T follicular helper cell (primary cell): Measurements from ENCODE around the gene SLC7A11.

ENCODE experiments used
- DNase-seq: peaks from one replicate; pipeline ENCODE4 v3.0.0-alpha.2; 2020; ENCODE audit warnings: low read depth

SLC7A11 gene

GRCh38 chr4:138162259-138162658 is 79.9 kb downstream of the SLC7A11 start:
- no peak for DNase-seq

- no peak for DNase-seq
These were observed 80.8 kb downstream of the SLC7A11 start for GRCh38 chr4:138161351-138161750.

DNA sequence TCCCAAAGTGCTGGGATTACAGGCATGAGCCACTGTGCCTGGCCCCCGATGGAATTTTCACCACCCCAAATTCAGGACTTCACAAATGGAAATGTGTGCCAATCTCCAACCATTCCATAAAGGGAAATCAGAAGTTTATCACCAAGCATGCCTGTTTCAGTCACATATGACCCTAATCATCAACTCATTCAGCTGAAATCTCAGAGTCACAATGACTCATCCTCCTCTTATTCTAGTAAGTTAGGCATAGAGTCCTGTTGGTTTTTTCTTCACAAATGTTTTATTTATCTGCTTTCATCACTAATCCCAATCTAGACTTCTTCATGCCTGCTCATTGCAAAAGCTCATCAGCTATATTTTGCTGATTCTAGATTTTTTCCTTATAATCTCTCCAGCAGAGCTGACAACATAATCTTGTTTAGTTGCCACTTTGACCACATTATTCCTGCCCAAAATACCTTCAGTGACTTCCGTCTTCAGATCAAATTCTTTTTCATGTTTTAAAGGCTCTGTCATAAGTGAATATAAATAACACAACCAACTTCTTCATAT is 83.3 kb downstream of the SLC7A11 start:
- no peak for DNase-seq

DNA sequence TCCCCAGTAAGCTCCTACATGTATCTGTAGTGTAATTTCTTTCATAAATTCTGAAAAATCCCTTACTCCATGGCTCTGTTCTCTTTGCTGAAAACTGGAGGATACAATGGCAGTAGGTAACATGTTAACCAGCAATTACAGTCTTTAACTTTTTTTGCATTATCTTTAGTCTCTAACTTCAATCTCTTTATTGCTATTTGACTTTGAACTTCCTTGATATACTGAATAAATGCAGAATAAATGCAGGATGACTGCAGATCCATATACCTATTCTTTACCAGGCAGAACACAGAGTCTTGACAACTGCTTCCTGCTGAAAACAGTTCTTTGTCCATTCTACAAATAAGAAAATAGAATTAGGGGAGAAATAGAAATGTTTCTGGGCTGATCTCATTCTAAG is 101.3 kb downstream of the SLC7A11 start:
- no peak for DNase-seq

DNA sequence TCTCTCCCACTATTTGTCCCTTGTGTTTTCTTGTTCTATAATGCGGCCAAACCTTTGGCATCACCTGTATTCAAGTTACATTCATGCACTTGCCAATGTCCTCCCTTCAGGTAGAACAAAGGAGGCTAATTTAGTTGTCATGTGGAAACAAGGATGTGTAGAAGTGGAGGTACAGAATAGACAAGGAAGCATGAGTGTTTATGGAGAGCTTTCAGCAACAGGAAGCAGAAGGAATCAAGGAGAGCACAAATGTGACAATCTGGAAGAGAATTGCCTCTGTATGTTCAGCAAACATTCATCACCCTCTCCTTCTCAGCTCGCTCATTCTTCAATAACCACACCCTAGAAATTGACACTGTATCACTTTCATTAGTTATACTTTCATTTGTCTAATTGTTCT is 103.4 kb downstream of the SLC7A11 start:
- DNase-seq = no peak

GRCh38 chr4:138135610-138136009 is 106.5 kb downstream of the SLC7A11 start:
- no peak for DNase-seq

DNA sequence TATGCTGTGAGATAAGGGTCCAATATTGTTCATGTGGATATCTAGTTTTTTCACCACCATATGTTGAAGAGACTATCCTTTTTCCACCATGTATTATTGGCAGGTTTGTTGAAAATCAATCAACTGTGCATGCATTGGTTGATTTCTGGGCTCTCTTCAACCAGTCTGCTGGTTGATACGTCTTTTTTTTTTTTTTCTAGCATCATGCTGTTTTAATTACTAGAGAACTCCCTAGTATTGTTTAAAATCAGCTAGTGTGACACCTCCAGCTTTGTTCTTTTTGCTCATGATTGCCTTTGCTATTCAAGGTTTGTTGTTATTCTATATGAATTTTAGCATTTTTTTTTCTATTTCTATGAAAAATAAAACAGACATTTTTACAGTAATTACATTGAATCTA is 123.9 kb downstream of the SLC7A11 start:
- no peak for DNase-seq

DNA sequence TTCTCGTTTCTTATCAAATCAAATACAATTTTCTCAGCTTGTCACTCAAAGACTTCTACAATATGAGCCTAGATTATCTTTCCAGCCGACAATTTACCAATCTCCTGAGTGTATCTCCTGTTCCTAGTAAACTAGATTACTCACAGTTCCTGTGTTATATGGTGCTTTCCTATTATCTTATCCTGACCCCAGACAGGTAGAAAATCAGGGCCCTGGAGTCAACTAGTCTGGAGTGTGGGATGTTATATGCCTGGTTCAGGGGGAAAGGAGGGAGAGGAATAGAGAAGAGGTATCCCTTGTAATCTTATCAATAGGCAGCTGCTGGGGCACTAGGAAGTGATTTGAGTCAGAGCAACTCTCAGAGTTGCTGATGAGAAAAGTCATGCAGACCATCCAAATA is 127.1 kb downstream of the SLC7A11 start:
- no peak for DNase-seq

GRCh38 chr4:138114434-138114833 is 127.7 kb downstream of the SLC7A11 start:
- DNase-seq = no peak
